C4-2B (cell line): ENCODE results near the gene ABCG1.

Source experiments
- ZFX ChIP-seq: fragments of 450-650 bp; IDR thresholded peaks from 2 replicates; pipeline ENCODE4 v1.6.1; 2017
- TF ChIP-seq, protein P1 (sequence below): fragments of 450-650 bp; conservative IDR thresholded peaks from 2 replicates; pipeline ENCODE4 v1.5.1; 2017; ENCODE audit warnings: mild to moderate bottlenecking

DNA sequence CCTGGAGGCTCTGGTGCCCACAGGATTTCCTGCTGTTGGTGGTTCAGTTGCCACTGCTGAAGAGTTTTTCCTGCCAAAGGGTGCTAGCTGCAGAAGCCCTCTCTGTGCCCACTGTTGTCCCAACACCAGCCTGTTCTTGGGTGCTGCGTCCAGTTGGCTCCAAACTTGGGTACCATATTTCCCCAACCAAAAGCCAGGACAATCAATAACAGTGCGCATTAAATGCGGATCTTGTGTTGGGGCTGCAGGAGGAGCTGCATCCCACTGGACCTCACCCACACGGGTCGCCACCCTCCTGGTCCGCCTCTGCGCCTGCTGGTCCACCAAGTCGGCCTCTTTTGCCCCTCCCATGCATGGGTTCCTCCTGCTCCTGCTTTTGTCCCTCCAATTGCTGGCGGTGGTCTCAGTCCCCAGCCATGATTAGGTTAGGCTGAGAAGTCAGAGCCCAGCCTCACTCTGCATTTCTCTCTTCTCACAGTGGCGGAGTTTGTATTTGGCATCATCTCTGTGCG lies 9.8 kb downstream of the ABCG1 start:
- TF ChIP-seq, protein P1, sequence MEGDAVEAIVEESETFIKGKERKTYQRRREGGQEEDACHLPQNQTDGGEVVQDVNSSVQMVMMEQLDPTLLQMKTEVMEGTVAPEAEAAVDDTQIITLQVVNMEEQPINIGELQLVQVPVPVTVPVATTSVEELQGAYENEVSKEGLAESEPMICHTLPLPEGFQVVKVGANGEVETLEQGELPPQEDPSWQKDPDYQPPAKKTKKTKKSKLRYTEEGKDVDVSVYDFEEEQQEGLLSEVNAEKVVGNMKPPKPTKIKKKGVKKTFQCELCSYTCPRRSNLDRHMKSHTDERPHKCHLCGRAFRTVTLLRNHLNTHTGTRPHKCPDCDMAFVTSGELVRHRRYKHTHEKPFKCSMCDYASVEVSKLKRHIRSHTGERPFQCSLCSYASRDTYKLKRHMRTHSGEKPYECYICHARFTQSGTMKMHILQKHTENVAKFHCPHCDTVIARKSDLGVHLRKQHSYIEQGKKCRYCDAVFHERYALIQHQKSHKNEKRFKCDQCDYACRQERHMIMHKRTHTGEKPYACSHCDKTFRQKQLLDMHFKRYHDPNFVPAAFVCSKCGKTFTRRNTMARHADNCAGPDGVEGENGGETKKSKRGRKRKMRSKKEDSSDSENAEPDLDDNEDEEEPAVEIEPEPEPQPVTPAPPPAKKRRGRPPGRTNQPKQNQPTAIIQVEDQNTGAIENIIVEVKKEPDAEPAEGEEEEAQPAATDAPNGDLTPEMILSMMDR, result no peak
- no peak for TF ChIP-seq ZFX
